ENCODE measurements around the gene PDSS2. TPM values are rescaled to one million over a fixed set of nuclear protein-coding genes. Genes with fewer than 3 reads are reported as not detected.

The PDSS2 gene
- total and polyA plus RNA-seq, 4 donors: 10.5 to 20.9 (median 16.0) TPM

GRCh38 chr6:107275330-107275865, 184.0 kb downstream of the PDSS2 start:
- DNase-seq (ENCODE audit: low spot score): no peak

GRCh38 chr6:107274288-107274687, 185.1 kb downstream of the PDSS2 start:
- no peak for TF ChIP-seq GABPA (IDR thresholded peaks at IDR 0.05 in 1 of 2, conservative IDR thresholded peaks at IDR 0.05 in 1 of 2)
- TF ChIP-seq FOXA2 (IDR thresholded peaks at IDR 0.05): no peak
- peaks cover 0 to 1% (median under 1%) of the 10 kb centered on the region in 4 donors for H3K36me3 ChIP-seq (ENCODE audit: control insufficient read depth in 4 of 4, insufficient read depth in 3 of 4, low read depth in 1 of 4, low read length in 3 of 4)
- no peak overlapping the region for H3K9ac ChIP-seq (ENCODE audit: low read depth in 1 of 2, low read length in 2 of 2)
- H3K9me3 ChIP-seq (ENCODE audit: control insufficient read depth in 4 of 4, low read length in 3 of 4): no peaks in the 10 kb centered on the region
- H3K4me1 ChIP-seq (ENCODE audit: control insufficient read depth in 4 of 4, insufficient read depth in 4 of 4, low read length in 3 of 4): no peaks in the 10 kb centered on the region
- 96% methylated on average over 1 of the region's 1 CpG for WGBS
- no peak for DNase-seq (ENCODE audit: low spot score)
- no peak overlapping the region for H3K27ac ChIP-seq (ENCODE audit: low read depth in 1 of 2, low read length in 2 of 2)
- H3K27me3 ChIP-seq (ENCODE audit: control insufficient read depth in 4 of 4, insufficient read depth in 4 of 4, low read length in 3 of 4): no peaks in the 10 kb centered on the region
- no peak overlapping the region for H3K4me3 ChIP-seq (ENCODE audit: low read depth in 1 of 3, low read length in 3 of 3)

More at GRCh38 chr6:107275330-107275865, 184.0 kb downstream of the PDSS2 start:
- no peak overlapping the region for H3K27ac ChIP-seq (ENCODE audit: low read depth in 1 of 2, low read length in 2 of 2)
- TF ChIP-seq MAX (IDR thresholded peaks at IDR 0.05) (no peak), HNF4G (IDR thresholded peaks at IDR 0.05) (no peak), HNF4A (conservative IDR thresholded peaks at IDR 0.05) (no peak), REST (IDR thresholded peaks at IDR 0.05) (no peak), FOXA2 (IDR thresholded peaks at IDR 0.05) (no peak), SP1 (IDR thresholded peaks at IDR 0.05) (no peak), JUND (IDR thresholded peaks at IDR 0.05) (no peak), FOXA1 (IDR thresholded peaks at IDR 0.05) (no peak), RXRA (IDR thresholded peaks at IDR 0.05) (no peak), ATF3 (IDR thresholded peaks at IDR 0.05) (no peak), GABPA (IDR thresholded peaks at IDR 0.05 in 1 of 2, conservative IDR thresholded peaks at IDR 0.05 in 1 of 2) (no peak)
- no peak overlapping the region for H3K9ac ChIP-seq (ENCODE audit: low read depth in 1 of 2, low read length in 2 of 2)
- H3K36me3 ChIP-seq (ENCODE audit: control insufficient read depth in 4 of 4, insufficient read depth in 3 of 4, low read depth in 1 of 4, low read length in 3 of 4): peaks cover 0 to 1% (median 0%) of the 10 kb centered on the region in 4 donors
- WGBS: 73% methylated on average over 2 of the region's 2 CpGs
- H3K4me1 ChIP-seq (ENCODE audit: control insufficient read depth in 4 of 4, insufficient read depth in 4 of 4, low read length in 3 of 4): no peaks in the 10 kb centered on the region
- H3K4me3 ChIP-seq (ENCODE audit: low read depth in 1 of 3, low read length in 3 of 3): no peak overlapping the region
- H3K27me3 ChIP-seq (ENCODE audit: control insufficient read depth in 4 of 4, insufficient read depth in 4 of 4, low read length in 3 of 4): no peaks in the 10 kb centered on the region
- no peaks in the 10 kb centered on the region for H3K9me3 ChIP-seq (ENCODE audit: control insufficient read depth in 4 of 4, low read length in 3 of 4)

- no peak for TF ChIP-seq RAD21 (IDR thresholded peaks at IDR 0.05)
- TF ChIP-seq REST (IDR thresholded peaks at IDR 0.05): no peak
- no peak for TF ChIP-seq FOXA2 (IDR thresholded peaks at IDR 0.05)
- WGBS: 93% methylated on average over 2 of the region's 2 CpGs
- Histone ChIP-seq H3K4me1 (ENCODE audit: control insufficient read depth in 4 of 4, insufficient read depth in 4 of 4, low read length in 3 of 4) (peaks cover under 1 to 4% (median 2%) of the 10 kb centered on the region in 4 donors), H3K9me3 (ENCODE audit: control insufficient read depth in 4 of 4, low read length in 3 of 4) (no peaks in the 10 kb centered on the region), H3K4me3 (ENCODE audit: low read depth in 1 of 3, low read length in 3 of 3) (no peak overlapping the region), H3K36me3 (ENCODE audit: control insufficient read depth in 4 of 4, insufficient read depth in 3 of 4, low read depth in 1 of 4, low read length in 3 of 4) (peaks cover 0 to 2% (median under 1%) of the 10 kb centered on the region in 4 donors), H3K27ac (ENCODE audit: low read depth in 1 of 2, low read length in 2 of 2) (no peak overlapping the region), H3K9ac (ENCODE audit: low read depth in 1 of 2, low read length in 2 of 2) (no peak overlapping the region), H3K27me3 (ENCODE audit: control insufficient read depth in 4 of 4, insufficient read depth in 4 of 4, low read length in 3 of 4) (no peaks in the 10 kb centered on the region)
- DNase-seq (ENCODE audit: low spot score): no peak
Measured at GRCh38 chr6:107272246-107272645, 187.1 kb downstream of the PDSS2 start.
